CD4-positive, alpha-beta T cell treated with Interleukin-10 for 1 hour (primary cell): ENCODE measurements around the gene ZBTB12.
"Not testable (repeated sequence)": the region's sequence is repeated elsewhere in the genome, so short reads cannot be mapped to it uniquely, and the experiment has no call there.

Experiments
- DNase-seq: peaks from one replicate; pipeline ENCODE4 v3.0.0-alpha.2; 2020

Gene ZBTB12

DNA sequence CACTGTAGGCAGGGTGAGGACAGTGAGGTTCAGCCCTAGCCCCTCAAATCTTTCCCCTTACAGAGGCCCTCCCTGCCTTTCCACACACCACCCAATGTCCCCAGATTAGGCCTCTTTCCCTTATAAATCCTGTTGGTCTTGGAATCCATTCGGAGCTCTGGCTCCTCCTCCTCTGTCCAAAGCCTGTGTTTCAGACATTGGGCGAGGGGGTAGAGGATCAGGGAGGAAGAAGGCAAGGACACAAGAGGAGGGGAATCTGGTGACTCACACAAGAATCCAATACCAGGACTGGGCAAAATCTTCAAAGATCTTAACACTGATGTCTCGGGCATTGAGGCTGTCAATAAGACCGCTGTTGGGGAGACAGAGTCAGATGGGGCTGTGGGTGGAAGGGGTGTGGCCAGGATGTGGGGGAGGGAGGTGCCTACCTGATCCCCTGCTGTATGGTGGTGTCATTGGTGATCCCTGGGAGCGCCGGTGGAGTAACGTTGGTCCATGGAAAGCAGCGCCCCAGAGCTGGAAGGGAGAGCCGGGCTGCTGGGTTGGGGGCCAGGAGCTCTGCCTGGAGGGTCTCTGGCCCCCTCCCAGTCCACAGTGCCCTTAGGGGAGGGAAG is 30.7 kb downstream of the ZBTB12 start:
- DNase-seq, result no peak

DNA sequence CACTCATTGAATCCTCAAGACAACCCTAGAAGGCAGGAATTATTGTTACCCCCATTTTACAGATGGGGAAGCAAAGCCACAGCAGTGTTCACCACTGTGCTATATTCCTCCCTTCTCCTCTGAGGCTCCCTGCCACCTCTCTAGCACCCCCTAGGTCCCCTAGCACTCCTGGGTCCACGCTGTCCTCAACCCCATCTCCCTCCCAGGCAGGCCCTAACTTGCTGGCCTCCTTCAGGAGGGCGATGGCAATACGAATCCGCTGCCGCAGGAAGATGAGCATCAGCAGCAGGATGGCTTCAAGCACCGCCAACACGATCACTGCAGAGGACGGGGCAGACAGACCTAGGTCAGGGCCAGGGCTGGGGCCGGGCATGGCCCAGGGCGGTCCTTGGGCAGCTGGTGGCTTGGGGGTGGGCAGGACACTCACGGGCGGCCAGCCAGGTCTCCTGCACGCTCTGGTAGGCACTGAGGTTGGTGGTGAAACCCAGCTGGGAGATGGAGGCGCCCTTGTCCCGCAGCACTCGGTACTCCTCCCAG is 31.4 kb downstream of the ZBTB12 start:
- DNase-seq, result no peak

DNA sequence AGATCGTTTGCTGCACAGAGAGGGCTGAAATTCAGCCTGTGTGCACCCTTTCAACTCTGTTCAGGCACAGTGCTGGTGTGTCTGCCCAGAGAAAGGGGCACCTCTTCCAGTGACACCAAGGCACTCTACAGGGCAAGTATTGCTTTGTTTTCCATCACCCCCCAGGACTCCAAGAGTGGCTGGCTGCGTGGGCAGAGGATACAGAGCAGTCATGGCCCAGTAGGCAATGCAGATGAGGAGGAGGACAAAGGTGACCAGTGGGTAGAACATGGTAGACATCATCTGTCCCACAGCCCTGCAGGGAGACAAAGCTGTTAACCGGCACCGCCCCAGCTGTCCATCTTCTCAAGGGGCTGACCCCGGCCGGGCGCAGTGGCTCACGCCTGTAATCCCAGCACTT is 32.5 kb downstream of the ZBTB12 start:
- no peak for DNase-seq

DNA sequence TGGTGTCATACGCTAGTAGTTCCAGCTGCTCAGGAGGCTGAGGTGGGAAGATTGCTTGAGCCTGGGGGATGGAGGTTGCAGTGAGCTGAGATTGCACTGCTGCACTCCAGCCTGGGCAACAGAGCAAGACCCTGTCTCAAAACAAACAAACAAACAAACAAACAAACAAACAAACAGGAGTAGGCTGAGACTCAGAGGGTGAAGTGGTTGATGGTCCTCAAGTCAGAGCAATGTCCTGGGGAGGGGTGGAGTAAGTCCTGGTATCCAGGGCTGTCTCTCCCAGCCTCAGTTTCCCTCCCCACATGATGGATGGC is 33.3 kb downstream of the ZBTB12 start:
- DNase-seq, result not testable (repeated sequence)

GRCh38 chr6:31865205-31866118 is 36.4 kb downstream of the ZBTB12 start:
- DNase-seq, result no peak

GRCh38 chr6:31864818-31865204 is 37.1 kb downstream of the ZBTB12 start:
- DNase-seq, result no peak

DNA sequence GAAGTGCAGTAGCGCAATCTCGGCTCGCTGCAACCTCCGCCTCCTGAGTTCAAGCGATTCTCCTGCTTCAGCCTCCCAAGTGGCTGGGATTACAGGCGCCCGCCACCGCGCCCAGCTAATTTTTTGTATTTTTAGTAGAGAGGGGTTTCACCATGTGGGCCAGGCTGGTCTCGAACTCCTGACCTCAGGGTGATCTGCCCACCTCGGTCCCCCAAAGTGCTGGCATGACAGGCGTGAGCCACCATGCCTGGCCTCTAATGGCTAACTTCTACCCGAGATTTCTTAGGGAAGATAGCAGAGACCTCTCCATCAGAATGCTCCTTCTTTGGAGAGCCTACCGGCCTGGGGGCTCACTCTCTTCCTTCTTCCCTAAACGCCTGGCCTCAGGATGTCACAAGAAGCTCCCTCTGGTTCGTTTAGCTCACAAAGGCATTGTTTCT is 37.7 kb downstream of the ZBTB12 start:
- not testable (repeated sequence) for DNase-seq

DNA sequence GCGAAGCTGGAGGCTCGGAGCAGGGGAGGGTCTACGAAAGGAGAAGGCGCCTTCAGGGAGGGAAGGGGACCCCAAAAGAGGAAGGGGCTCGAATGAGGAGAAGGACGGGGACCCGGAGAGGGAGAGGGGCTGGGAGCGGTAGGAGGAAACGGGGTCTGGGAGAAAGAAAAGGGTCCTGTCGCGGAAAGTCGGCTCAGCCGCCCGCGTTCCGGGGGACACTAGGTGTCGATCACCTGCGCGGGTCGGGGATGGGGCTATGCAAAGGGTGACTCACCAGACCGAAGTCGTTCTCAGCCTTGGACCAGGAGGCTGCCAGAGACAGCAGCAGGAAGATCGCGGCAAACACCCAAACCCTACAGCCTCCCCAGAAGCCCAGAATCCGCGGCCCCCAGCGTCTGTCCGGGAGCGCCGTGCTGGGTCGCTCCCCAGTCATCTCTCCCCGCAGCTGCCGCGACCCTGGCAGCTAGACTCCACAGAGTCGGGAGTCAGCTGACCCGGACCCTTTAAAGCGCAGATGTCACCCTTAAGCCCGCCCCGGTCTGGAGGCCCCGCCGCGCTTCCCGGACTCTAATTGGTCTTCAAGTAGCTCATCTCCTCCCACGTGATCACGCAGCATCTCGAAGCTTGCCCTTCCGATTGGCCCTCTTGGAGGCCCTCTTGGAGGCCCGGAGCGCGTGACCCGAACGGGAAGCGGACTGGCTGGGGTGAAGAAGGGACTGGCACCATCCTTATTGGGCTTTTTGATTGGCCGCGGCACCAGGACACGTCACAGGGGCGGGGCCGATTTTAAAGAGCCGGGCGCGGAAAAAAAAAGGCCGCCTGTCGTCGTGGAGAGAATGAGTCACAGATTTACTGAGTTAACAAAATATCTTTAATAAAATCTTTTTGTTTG is 39.3 kb downstream of the ZBTB12 start, which contains the start of gene NEU1:
Gene NEU1 (minus strand): TSS at position 478 of the 892 bp plus-strand sequence. CDS start 45 bp downstream, at position 433.
- DNase-seq, result peak; percentile 100

- DNase-seq, result no peak
These were observed 40.0 kb downstream of the ZBTB12 start for GRCh38 chr6:31861919-31862343.

DNA sequence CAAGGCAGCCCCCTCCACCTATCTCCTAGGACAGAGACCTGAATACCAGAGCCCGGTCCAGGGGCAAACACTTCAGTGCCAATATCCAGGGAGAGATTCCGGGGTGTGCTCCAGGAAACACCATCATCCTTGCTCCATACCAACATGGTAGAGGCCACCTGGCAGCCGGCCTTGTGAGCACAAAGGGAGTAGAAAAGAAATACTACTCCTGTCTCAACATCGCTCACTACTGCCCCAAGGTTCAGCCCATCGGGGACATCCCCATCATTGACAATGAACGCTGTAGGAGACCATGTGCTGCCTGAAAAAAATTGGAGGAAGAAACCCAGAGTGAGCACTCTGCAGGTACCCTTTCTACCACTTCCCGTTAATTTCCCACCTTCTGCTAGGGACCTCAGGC is 40.7 kb downstream of the ZBTB12 start:
- DNase-seq, result no peak

GRCh38 chr6:31860349-31860748 is 41.5 kb downstream of the ZBTB12 start:
- no peak for DNase-seq

- no peak for DNase-seq
These were observed 42.0 kb downstream of the ZBTB12 start for GRCh38 chr6:31859923-31860322.

DNA sequence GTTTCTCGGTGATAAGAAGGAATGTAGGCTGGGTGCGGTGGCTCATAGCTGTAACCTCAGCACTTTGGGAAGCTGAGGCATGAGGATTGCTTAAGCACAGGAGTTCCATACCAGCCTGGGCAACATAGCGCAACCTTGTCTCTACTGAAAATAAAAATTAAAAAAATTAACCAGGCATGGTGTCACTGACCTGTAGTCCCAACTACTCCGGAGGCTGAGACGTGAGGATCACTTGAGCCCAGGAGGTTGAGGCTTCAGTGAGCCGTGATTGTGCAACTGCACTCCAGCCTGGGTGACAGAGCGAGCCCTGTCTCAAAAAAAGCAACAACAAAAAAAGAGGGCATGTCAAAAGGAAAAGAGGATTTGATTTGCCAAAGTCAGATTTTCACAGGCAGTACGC is 43.2 kb downstream of the ZBTB12 start:
- no peak for DNase-seq

DNA sequence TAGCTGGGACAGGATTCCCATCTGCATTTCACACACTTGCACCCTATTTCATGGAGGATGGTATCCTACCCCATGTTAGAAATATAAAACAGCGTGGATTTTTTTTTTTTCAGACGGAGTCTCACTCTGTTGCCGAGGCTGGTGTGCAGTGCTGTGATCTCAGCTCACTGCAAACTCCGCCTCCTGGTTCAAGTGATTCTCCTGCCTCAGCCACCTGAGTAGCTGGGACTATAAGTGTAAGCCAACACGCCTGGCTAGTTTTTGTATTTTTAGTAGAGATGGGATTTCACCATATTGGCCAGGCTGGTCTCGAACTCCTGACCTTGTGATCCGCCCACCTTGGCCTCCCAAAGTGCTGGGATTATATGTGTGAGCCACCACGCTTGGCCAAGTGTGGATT is 44.1 kb downstream of the ZBTB12 start:
- DNase-seq, result not testable (repeated sequence)

DNA sequence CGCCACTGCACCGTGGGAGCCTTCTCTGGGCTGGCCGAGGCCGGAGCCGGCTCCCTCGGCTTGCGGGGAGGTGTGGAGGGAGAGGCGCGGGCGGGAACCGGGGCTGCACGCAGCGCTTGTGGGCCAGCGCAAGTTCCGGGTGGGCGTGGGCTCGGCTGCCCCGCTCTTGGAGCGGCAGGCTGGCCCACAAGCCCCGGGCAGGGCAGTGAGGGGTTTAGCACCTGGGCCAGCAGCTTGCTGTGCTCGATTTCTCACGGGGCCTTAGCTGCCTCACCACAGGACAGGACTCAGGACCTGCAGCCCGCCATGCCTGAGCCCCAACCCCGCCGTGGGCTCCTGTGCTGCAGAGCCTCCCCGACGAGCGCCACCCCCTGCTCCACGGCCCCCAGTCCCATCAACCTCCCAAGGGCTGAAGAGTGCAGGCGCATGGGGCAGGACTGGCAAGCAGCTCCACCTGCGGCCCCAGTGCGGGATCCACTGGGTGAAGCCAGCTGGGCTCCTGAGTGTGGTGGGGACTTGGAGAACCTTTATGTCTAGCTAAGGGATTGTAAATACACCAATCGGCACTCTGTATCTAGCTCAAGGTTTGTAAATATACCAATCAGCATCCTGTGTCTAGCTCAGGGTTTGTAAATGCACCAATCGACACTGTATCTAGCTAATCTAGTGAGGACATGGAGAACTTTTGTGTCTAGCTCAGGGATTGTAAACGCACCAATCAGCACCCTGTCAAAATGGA is 49.7 kb downstream of the ZBTB12 start:
- not testable (repeated sequence) for DNase-seq

DNA sequence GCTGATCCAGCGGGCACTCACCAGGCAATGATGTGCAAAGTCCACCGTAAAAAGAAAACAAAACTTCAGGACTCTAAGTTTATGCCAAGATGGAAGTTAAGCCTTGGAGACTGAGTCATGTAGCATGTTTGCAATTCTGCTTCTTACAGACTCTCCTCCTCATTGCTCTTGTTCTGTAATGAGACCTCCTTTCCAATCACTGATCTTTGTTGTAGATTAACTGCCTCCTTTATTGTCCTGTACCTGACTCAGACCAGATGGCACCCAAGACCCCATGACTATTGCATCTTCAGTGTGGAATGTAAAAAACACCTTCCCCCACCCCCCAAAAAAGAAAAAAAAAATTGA is 50.4 kb downstream of the ZBTB12 start:
- no peak for DNase-seq

- DNase-seq, result no peak
These were observed 51.0 kb downstream of the ZBTB12 start for GRCh38 chr6:31850765-31851484.
